Upper lobe of right lung (tissue), 1 donor: ENCODE measurements around the gene ZNF862. TPM values are rescaled to one million over a fixed set of nuclear protein-coding genes. Genes with fewer than 3 reads are reported as not detected.

Experiments
- ATAC-seq: fragments of 200-7000 bp; cut with Tn5 transposase; one replicate; pipeline ENCODE4 v1.9.1; 2020; ENCODE audit warnings: mild to moderate bottlenecking, moderate library complexity
- DNase-seq: peaks from one replicate; pipeline ENCODE4 v3.0.0-alpha.2; 2020
- H3K27ac ChIP-seq: fragments of 200-600 bp; one replicate; pipeline ENCODE4 v1.8.0; 2022
- H3K27me3 ChIP-seq: fragments of 200-600 bp; one replicate; pipeline ENCODE4 v1.8.0; 2022; ENCODE audit warnings: mild to moderate bottlenecking
- H3K36me3 ChIP-seq: fragments of 200-600 bp; one replicate; pipeline ENCODE4 v1.8.0; 2022
- H3K4me1 ChIP-seq: fragments of 200-600 bp; one replicate; pipeline ENCODE4 v1.8.0; 2022
- H3K4me3 ChIP-seq: fragments of 200-600 bp; one replicate; pipeline ENCODE4 v1.8.0; 2022; ENCODE audit warnings: mild to moderate bottlenecking
- H3K9me3 ChIP-seq: fragments of 200-600 bp; one replicate; pipeline ENCODE4 v1.8.0; 2022
- CTCF ChIP-seq: fragments of 200-600 bp; IDR thresholded peaks from one replicate; pipeline ENCODE4 v1.8.0; 2022; ENCODE audit warnings: antibody characterized with exemption
- intact Hi-C: fragments of 100-400 bp; cut with DNase I; formaldehyde crosslinking; loops from one replicate; pipeline ENCODE4 v1.11.0; 2022
- total RNA-seq: library from RNA; stranded (reverse); fragmentation: NEBNext Ultra II Directional; extraction: Animal tissue kit (Norgen Biotek cat#: 25700); gene quantifications from one replicate; pipeline ENCODE4 v1.2.1, GENCODE V29; 2021
- donor health status: DM: no; HTN: yes; CAD: no; lungs with severe emphysema.

Gene ZNF862
- total RNA-seq, 1 donor from 2014 or later, result 14.6 TPM

DNA sequence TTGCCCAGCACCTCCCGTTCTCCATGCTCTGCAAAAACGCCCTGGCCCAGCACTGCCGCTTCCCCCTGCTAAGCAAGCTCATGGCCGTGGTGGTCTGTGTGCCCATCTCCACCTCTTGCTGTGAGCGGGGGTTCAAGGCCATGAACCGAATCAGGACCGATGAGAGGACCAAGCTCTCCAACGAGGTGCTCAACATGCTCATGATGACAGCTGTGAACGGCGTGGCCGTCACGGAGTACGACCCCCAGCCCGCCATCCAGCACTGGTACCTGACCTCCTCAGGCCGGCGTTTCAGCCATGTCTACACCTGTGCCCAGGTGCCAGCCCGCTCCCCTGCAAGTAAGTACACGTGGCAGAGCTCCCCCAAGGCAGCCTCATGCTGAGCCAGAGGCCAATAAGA lies 24.0 kb downstream of the ZNF862 start:
- no peak overlapping the region for H3K4me3 ChIP-seq
- no peak for DNase-seq
- no peaks in the 10 kb centered on the region for H3K9me3 ChIP-seq
- H3K36me3 ChIP-seq, result peaks cover 51% of the 10 kb centered on the region
- H3K27me3 ChIP-seq, result no peaks in the 10 kb centered on the region
- TF ChIP-seq CTCF, result no peak
- no peak for ATAC-seq
- no peak overlapping the region for H3K27ac ChIP-seq
- intact Hi-C loops, result no loop called here
- peaks cover 3% of the 10 kb centered on the region for H3K4me1 ChIP-seq

GRCh38 chr7:149863500-149863899 lies 25.3 kb downstream of the ZNF862 start:
- DNase-seq, result no peak
- Histone ChIP-seq H3K9me3 (no peaks in the 10 kb centered on the region), H3K27me3 (no peaks in the 10 kb centered on the region), H3K4me1 (peaks cover 3% of the 10 kb centered on the region), H3K36me3 (peaks cover 51% of the 10 kb centered on the region), H3K27ac (no peak overlapping the region), H3K4me3 (no peak overlapping the region)
- intact Hi-C loops, result no loop called here
- no peak for TF ChIP-seq CTCF
- no peak for ATAC-seq

GRCh38 chr7:149864023-149864422 lies 25.8 kb downstream of the ZNF862 start:
- H3K4me1 ChIP-seq, result peaks cover 3% of the 10 kb centered on the region
- H3K36me3 ChIP-seq, result peaks cover 51% of the 10 kb centered on the region
- no peak for DNase-seq
- intact Hi-C loops, result no loop called here
- ATAC-seq, result no peak
- H3K4me3 ChIP-seq, result no peak overlapping the region
- no peak overlapping the region for H3K27ac ChIP-seq
- H3K27me3 ChIP-seq, result no peaks in the 10 kb centered on the region
- no peaks in the 10 kb centered on the region for H3K9me3 ChIP-seq
- no peak for TF ChIP-seq CTCF

DNA sequence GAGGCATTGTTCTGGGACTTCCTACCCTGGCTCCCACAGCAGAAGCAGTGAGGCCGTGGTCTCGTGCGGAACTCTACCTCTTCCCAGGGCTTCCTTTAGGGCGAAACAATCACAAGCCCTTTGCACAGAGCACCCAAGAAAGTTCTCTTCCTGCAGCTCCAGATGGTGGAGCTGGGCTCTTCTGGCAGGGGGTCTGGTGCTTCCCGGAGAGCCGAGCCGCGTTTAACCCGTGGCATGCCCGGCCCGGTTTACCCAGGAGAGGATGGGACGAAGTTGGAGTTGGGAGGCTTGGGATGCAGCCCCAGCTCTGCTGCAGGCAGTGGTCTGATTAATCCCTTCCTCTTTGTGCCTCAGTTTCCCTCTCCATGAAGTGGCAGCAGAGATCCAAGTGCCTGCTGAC lies 26.6 kb downstream of the ZNF862 start:
- DNase-seq (no peak), ATAC-seq (no peak)
- Histone ChIP-seq H3K4me3 (no peak overlapping the region), H3K4me1 (peaks cover 3% of the 10 kb centered on the region), H3K27me3 (no peaks in the 10 kb centered on the region), H3K27ac (no peak overlapping the region), H3K36me3 (peaks cover 46% of the 10 kb centered on the region), H3K9me3 (no peaks in the 10 kb centered on the region)
- intact Hi-C loops, result no loop called here
- no peak for TF ChIP-seq CTCF

- DNase-seq (no peak), ATAC-seq (peak; percentile 8)
- intact Hi-C loops, result no loop called here
- Histone ChIP-seq H3K27ac (peak overlapping the region; percentile 47), H3K4me1 (peaks cover 3% of the 10 kb centered on the region), H3K27me3 (no peaks in the 10 kb centered on the region), H3K9me3 (no peaks in the 10 kb centered on the region), H3K36me3 (peaks cover 44% of the 10 kb centered on the region), H3K4me3 (no peak overlapping the region)
- TF ChIP-seq CTCF, result no peak
Observed at GRCh38 chr7:149865437-149865836, 27.3 kb downstream of the ZNF862 start.

DNA sequence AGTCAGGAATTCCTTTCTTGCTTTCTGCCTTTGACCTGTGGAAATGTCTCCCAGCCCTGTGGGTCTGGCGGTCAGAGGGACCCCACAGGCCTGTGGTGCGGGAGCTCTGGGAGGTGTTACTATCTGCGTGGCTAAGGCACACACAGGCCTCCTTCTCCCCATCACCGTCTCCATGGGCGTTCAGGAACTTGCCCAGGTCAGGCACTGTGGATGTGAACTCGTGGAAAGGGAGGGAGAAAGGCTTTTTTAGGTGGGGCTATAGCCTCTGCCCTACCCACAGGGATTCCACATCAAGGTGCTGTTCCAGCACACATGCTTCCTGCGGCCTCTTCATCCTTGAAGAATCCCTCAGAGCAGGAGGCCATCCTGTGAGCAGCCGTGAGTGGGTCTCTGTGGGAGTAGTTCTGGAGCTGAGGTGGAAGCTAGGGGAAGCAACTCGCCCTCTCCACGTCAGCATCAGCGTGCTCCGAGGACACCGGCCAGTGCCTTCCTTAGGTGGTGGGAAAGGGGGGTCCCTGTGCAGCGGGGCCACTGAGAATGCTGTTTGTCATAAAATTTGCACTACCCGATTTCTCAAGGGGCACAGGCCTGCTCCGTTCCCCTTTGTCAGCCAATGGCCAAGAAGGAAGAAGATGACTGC lies 28.1 kb downstream of the ZNF862 start:
- no peak overlapping the region for H3K4me3 ChIP-seq
- H3K9me3 ChIP-seq, result no peaks in the 10 kb centered on the region
- ATAC-seq (no peak), DNase-seq (no peak)
- H3K27me3 ChIP-seq, result no peaks in the 10 kb centered on the region
- peak overlapping the region; percentile 17 for H3K27ac ChIP-seq
- TF ChIP-seq CTCF, result no peak
- intact Hi-C loops, result no loop called here
- H3K36me3 ChIP-seq, result peaks cover 38% of the 10 kb centered on the region
- H3K4me1 ChIP-seq, result peaks cover 3% of the 10 kb centered on the region
